NB4 (cell line): Measurements from ENCODE around the gene AXL.

Experiments
- DNase-seq: peaks from one replicate; pipeline ENCODE4 v3.0.0; 2010; ENCODE audit warnings: low read depth
- H3K4me3 ChIP-seq: one replicate; pipeline ENCODE4 v1.5.1; 2011; ENCODE audit warnings: mild to moderate bottlenecking, low read depth, low read length, moderate library complexity
- MYC ChIP-seq: IDR thresholded peaks from 2 replicates; pipeline ENCODE4 v1.6.1; 2011; ENCODE audit warnings: low read depth, low read length
- POLR2A ChIP-seq: IDR thresholded peaks from 2 replicates; pipeline ENCODE4 v1.6.1; 2011; ENCODE audit warnings: mild to moderate bottlenecking; ENCODE audit not compliant: insufficient read length; ENCODE audit errors: extremely low read depth
- TF ChIP-seq, protein P1 (sequence below): IDR thresholded peaks from one replicate; pipeline ENCODE4 v1.5.1; 2012; ENCODE audit warnings: low read depth, low read length
- TF ChIP-seq, protein P2 (sequence below): IDR thresholded peaks from 2 replicates; pipeline ENCODE4 v1.6.1; 2011; ENCODE audit warnings: low read depth, low read length

Gene AXL

DNA sequence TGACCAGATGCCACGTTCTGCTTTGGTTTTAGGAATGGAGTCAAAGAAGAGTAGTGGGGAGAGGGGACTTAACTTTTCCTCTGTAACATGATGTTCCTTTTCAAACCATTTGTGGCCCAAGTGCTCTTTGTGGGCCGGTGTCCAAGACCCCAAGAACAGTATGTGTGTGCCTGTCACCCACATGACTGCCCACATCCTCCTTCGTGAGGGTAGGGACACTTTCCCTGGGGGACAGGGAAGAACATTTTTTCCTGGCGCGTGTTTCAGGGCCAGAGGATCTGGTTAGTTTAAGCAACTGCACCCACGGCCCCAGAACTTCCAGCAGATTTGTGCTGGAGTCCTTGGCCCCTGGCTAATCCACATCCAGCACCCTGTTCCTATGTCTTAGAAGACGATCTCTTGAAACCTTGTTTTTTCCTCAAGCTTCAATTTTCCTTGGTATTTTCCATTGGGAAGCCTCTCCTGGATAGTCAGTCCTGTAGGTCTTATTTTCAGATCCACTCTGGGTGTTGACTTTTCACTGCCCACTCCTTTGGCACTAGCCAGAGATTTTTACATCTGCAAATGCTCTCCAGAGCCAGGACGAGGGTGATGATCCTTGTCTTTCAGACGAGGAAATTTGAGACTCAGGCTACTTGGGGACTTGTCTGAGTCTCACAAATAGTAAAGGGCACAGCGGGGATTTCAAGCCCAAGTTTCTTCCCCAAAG is 80.2 kb downstream of the AXL start:
- no peak overlapping the region for H3K4me3 ChIP-seq
- no peak for DNase-seq
- TF ChIP-seq, protein P1, sequence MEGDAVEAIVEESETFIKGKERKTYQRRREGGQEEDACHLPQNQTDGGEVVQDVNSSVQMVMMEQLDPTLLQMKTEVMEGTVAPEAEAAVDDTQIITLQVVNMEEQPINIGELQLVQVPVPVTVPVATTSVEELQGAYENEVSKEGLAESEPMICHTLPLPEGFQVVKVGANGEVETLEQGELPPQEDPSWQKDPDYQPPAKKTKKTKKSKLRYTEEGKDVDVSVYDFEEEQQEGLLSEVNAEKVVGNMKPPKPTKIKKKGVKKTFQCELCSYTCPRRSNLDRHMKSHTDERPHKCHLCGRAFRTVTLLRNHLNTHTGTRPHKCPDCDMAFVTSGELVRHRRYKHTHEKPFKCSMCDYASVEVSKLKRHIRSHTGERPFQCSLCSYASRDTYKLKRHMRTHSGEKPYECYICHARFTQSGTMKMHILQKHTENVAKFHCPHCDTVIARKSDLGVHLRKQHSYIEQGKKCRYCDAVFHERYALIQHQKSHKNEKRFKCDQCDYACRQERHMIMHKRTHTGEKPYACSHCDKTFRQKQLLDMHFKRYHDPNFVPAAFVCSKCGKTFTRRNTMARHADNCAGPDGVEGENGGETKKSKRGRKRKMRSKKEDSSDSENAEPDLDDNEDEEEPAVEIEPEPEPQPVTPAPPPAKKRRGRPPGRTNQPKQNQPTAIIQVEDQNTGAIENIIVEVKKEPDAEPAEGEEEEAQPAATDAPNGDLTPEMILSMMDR: no peak
- TF ChIP-seq, protein P2, sequence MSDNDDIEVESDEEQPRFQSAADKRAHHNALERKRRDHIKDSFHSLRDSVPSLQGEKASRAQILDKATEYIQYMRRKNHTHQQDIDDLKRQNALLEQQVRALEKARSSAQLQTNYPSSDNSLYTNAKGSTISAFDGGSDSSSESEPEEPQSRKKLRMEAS: no peak
- TF ChIP-seq POLR2A (no peak), MYC (no peak)

DNA sequence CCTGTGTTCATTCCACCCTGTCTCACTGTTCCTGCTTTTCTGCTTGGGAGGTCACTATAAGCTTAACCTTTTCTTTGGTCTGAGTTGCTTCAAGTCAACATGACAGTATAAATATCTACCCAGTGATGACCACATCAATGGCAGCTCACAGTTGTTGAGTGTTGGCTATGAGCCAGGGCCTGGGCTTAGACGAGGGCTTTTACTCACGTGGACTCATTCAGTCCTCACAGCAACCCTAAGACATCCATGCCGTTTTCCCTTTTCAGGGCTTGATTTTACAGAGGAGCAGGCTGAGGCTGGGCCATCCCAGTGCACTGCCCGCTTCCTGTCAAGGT is 80.7 kb downstream of the AXL start:
- no peak for DNase-seq
- TF ChIP-seq, protein P2: no peak
- TF ChIP-seq, protein P1: no peak
- TF ChIP-seq MYC (no peak), POLR2A (no peak)
- H3K4me3 ChIP-seq: no peak overlapping the region

DNA sequence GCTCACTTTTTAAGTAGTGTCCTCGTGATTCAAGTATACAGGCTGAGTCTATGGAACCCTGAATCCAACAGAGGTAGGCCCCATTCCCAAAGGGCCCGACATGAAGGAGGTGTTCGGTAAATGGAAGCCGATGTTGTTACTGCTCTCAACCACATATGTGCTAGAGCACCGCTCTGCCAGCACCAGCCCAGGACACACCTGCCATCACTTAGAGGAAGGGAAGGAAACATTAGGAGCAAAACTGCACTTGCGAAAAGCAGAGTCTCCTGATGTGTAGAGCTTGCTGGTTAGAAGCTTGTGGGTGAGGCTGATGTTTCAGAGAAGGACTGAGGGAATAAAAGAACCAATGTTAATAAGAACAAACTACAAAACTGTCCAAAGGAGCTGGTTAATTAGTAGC is 81.5 kb downstream of the AXL start:
- no peak for DNase-seq
- no peak overlapping the region for H3K4me3 ChIP-seq
- no peak for TF ChIP-seq MYC
- TF ChIP-seq, protein P2: no peak
- TF ChIP-seq, protein P1: no peak

DNA sequence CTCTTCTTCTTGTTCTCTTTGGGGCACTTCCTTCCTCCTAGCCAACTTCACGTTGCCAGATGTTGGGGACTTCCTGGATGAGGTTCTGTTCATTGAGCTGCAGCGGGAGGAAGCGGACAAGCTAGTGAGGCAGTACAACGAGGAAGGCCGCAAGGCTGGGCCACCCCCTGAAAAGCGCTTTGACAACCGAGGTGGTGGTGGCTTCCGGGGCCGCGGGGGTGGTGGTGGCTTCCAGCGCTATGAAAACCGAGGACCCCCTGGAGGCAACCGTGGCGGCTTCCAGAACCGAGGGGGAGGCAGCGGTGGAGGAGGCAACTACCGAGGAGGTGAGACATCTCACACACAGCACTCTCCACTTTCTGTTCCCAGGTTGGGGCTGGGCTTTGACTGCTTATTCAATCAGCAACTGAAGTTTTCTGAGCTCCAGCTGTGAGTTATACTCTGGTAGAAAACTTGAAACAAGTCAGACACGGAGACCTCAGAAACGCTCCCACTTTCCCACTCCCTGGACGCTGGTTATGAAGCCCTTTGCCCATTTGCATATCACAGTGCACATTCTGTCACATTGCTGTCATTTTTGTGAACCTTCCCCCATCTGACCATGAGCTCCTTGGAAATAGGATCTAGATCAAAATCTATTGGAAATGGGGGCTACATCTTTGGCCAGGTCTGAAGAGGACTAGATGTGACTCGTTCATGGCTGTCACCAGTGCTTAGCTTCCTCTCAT is 83.8 kb downstream of the AXL start:
- TF ChIP-seq, protein P1: no peak
- TF ChIP-seq, protein P2: no peak
- no peak for TF ChIP-seq POLR2A
- TF ChIP-seq MYC: no peak
- H3K4me3 ChIP-seq: no peak overlapping the region
- DNase-seq: no peak

DNA sequence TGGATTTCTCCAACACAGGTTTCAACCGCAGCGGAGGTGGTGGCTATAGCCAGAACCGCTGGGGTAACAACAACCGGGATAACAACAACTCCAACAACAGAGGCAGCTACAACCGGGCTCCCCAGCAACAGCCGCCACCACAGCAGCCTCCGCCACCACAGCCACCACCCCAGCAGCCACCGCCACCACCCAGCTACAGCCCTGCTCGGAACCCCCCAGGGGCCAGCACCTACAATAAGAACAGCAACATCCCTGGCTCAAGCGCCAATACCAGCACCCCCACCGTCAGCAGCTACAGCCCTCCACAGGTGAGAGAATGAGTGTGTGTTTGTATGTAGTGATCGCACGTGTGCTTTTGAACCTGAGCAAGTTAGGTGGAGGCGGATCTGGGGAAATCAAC is 84.9 kb downstream of the AXL start:
- TF ChIP-seq POLR2A: no peak
- TF ChIP-seq MYC: no peak
- TF ChIP-seq, protein P2: no peak
- TF ChIP-seq, protein P1: no peak
- DNase-seq: no peak
- H3K4me3 ChIP-seq: no peak overlapping the region
